Fibroblast of pulmonary artery (primary cell): ENCODE measurements around the gene MRPS35.

ENCODE experiments used
- DNase-seq: peaks from one replicate; pipeline ENCODE4 v3.0.0-alpha.2; 2010; ENCODE audit warnings: low read depth
- H3K4me3 ChIP-seq: replicated peaks from 2 replicates; pipeline ENCODE4 v1.5.1; 2011; ENCODE audit warnings: low read depth, mild to moderate bottlenecking, control low read depth, low read length, moderate library complexity
- CTCF ChIP-seq: IDR thresholded peaks from 2 replicates; pipeline ENCODE4 v1.5.1; 2011; ENCODE audit warnings: mild to moderate bottlenecking, control low read depth, low read length, inconsistent platforms; ENCODE audit errors: missing control alignments

MRPS35 gene

GRCh38 chr12:27689558-27690180, 21.0 kb upstream of the MRPS35 start:
- no peak for DNase-seq
- no peak overlapping the region for H3K4me3 ChIP-seq
- no peak for TF ChIP-seq CTCF

GRCh38 chr12:27693403-27693802, 17.2 kb upstream of the MRPS35 start:
- TF ChIP-seq CTCF = no peak
- H3K4me3 ChIP-seq = no peak overlapping the region
- DNase-seq = no peak

GRCh38 chr12:27695556-27696292, 14.9 kb upstream of the MRPS35 start:
- DNase-seq = no peak
- H3K4me3 ChIP-seq = no peak overlapping the region
- no peak for TF ChIP-seq CTCF

- H3K4me3 ChIP-seq = no peak within 1 kb of the TSS
- DNase-seq = no peak
- no peak for TF ChIP-seq CTCF
Measured at GRCh38 chr12:27696293-27696652, 14.4 kb upstream of the MRPS35 start, which contains the start of gene REP15. REP15 (plus strand) TSS chr12:27696447; CDS start chr12:27696563, 116 bp downstream.

GRCh38 chr12:27696864-27697564, 13.6 kb upstream of the MRPS35 start:
- no peak for TF ChIP-seq CTCF

GRCh38 chr12:27703720-27704452, 6.7 kb upstream of the MRPS35 start:
- H3K4me3 ChIP-seq = no peak overlapping the region
- DNase-seq = peak; percentile 95
- peak; percentile 93 for TF ChIP-seq CTCF

More at GRCh38 chr12:27696864-27697564, 13.6 kb upstream of the MRPS35 start:
- no peak overlapping the region for H3K4me3 ChIP-seq
- DNase-seq = no peak
